Uterus (tissue), 4 donors: ENCODE measurements around the gene PGM1. TPM values are rescaled to one million over a fixed set of nuclear protein-coding genes. Genes with fewer than 3 reads are reported as not detected.
A peak's percentile ranks its signal among the peaks of the same experiment; 100 is the strongest.

Experiments
- DNase-seq, 2 donors: peaks; one replicate each; pipeline ENCODE4 v3.0.0-alpha.2; 2019 to 2020
- H3K27ac ChIP-seq, 2 donors: fragments of 200-600 bp; sonication (generic); 1 replicate in 1 of 2; 2 replicates in 1 of 2; pipeline ENCODE4 v1.5.1; 2016 to 2018
- H3K27me3 ChIP-seq, 2 donors: fragments of 200-600 bp; sonication (generic); one replicate each; pipeline ENCODE4 v1.5.1; 2018 to 2019; ENCODE audit warnings: control low read depth in 1 of 2
- H3K36me3 ChIP-seq, 2 donors: fragments of 200-600 bp; sonication (generic); one replicate each; pipeline ENCODE4 v1.5.1; 2019; ENCODE audit warnings: control low read depth in 1 of 2
- H3K4me1 ChIP-seq, 2 donors: fragments of 200-600 bp; sonication (generic); one replicate each; pipeline ENCODE4 v1.5.1; 2018 to 2019; ENCODE audit warnings: control low read depth in 1 of 2
- H3K4me3 ChIP-seq, 2 donors: fragments of 200-600 bp; sonication (generic); 1 replicate in 1 of 2; 2 replicates in 1 of 2; pipeline ENCODE4 v1.5.1; 2018 to 2019; ENCODE audit warnings: mild to moderate bottlenecking in 1 of 2
- H3K9me3 ChIP-seq, 2 donors: fragments of 200-600 bp; sonication (generic); one replicate each; pipeline ENCODE4 v1.5.1; 2019; ENCODE audit warnings: control low read depth in 1 of 2
- CTCF ChIP-seq, 4 experiments: fragments of 200-600 bp in 2 of 4; fragments of 450-650 bp in 2 of 4; sonication (generic) in 2 of 4; IDR thresholded peaks; one replicate each; pipeline ENCODE4 v1.5.1; 2016 to 2019; ENCODE audit warnings: antibody characterized with exemption in 4 of 4, mild to moderate bottlenecking in 2 of 4, moderate library complexity in 1 of 4
- POLR2A ChIP-seq, 2 donors: fragments of 450-650 bp; IDR thresholded peaks; one replicate each; pipeline ENCODE4 v1.6.1; 2016; ENCODE audit warnings: antibody characterized with exemption in 2 of 2, mild to moderate bottlenecking in 1 of 2, moderate library complexity in 1 of 2
- intact Hi-C: fragments of 100-400 bp; cut with DNase I; formaldehyde crosslinking; loops from one replicate; pipeline ENCODE4 v1.15.1; 2023; ENCODE audit warnings: low total_unique reads
- total RNA-seq, 4 donors: library from RNA; depleted of rRNA in 3 of 4; stranded (reverse); fragments of >200 nt in 3 of 4; gene quantifications; one replicate each; pipeline versions ENCODE4 v1.1.0 to v1.2.4, GENCODE V29; 2014 to 2023
- donor health status: DM: yes; HTN: yes; CAD: no.

Gene PGM1
- total RNA-seq, 4 donors from 2014 or later = 17.9 to 75.8 (median 27.8) TPM

GRCh38 chr1:63555480-63555879, 37.7 kb upstream of the PGM1 start:
- no peak overlapping the region for H3K27ac ChIP-seq
- DNase-seq = no peak
- H3K27me3 ChIP-seq = no peaks in the 10 kb centered on the region
- no peaks in the 10 kb centered on the region for H3K36me3 ChIP-seq
- H3K9me3 ChIP-seq = no peaks in the 10 kb centered on the region
- H3K4me3 ChIP-seq = no peak overlapping the region
- no peaks in the 10 kb centered on the region for H3K4me1 ChIP-seq
- intact Hi-C loops = no loop called here
- TF ChIP-seq CTCF (IDR thresholded peaks at IDR 0.05) (no peak), POLR2A (IDR thresholded peaks at IDR 0.05) (no peak)

GRCh38 chr1:63557365-63557987, 35.7 kb upstream of the PGM1 start:
- H3K27me3 ChIP-seq = no peaks in the 10 kb centered on the region
- TF ChIP-seq POLR2A (IDR thresholded peaks at IDR 0.05) = no peak
- TF ChIP-seq CTCF (IDR thresholded peaks at IDR 0.05) = peak in 1 of 4 experiments; percentile 19
- H3K4me1 ChIP-seq = no peaks in the 10 kb centered on the region
- H3K4me3 ChIP-seq = no peak overlapping the region
- no peaks in the 10 kb centered on the region for H3K36me3 ChIP-seq
- no peak for DNase-seq
- H3K27ac ChIP-seq = no peak overlapping the region
- intact Hi-C loops = no loop called here
- H3K9me3 ChIP-seq = no peaks in the 10 kb centered on the region

GRCh38 chr1:63559357-63559756, 33.9 kb upstream of the PGM1 start:
- intact Hi-C loops = no loop called here
- no peak for TF ChIP-seq POLR2A (IDR thresholded peaks at IDR 0.05)
- H3K36me3 ChIP-seq = no peaks in the 10 kb centered on the region
- H3K9me3 ChIP-seq = no peaks in the 10 kb centered on the region
- H3K27ac ChIP-seq = no peak overlapping the region
- no peak for DNase-seq
- no peaks in the 10 kb centered on the region for H3K27me3 ChIP-seq
- no peaks in the 10 kb centered on the region for H3K4me1 ChIP-seq
- H3K4me3 ChIP-seq = no peak overlapping the region

- H3K27ac ChIP-seq = no peak overlapping the region
- H3K4me1 ChIP-seq = no peaks in the 10 kb centered on the region
- no peak for TF ChIP-seq POLR2A (IDR thresholded peaks at IDR 0.05)
- TF ChIP-seq CTCF (IDR thresholded peaks at IDR 0.05) = no peak
- no peak overlapping the region for H3K4me3 ChIP-seq
- H3K9me3 ChIP-seq = no peaks in the 10 kb centered on the region
- intact Hi-C loops = no loop called here
- H3K36me3 ChIP-seq = no peaks in the 10 kb centered on the region
- no peak for DNase-seq
- H3K27me3 ChIP-seq = no peaks in the 10 kb centered on the region
Measured at GRCh38 chr1:63563745-63564144, 29.5 kb upstream of the PGM1 start.

- intact Hi-C loops = no loop called here
Measured at GRCh38 chr1:63569068-63569467, 24.1 kb upstream of the PGM1 start.

More at GRCh38 chr1:63569068-63569467, 24.1 kb upstream of the PGM1 start:
- no peak overlapping the region for H3K4me3 ChIP-seq
- H3K9me3 ChIP-seq = no peaks in the 10 kb centered on the region
- H3K4me1 ChIP-seq = no peaks in the 10 kb centered on the region
- no peaks in the 10 kb centered on the region for H3K36me3 ChIP-seq
- H3K27ac ChIP-seq = no peak overlapping the region
- TF ChIP-seq CTCF (IDR thresholded peaks at IDR 0.05) (no peak), POLR2A (IDR thresholded peaks at IDR 0.05) (no peak)
- no peak for DNase-seq
- H3K27me3 ChIP-seq = no peaks in the 10 kb centered on the region
